ENCODE data around the gene BTBD2. TPM values are rescaled to one million over a fixed set of nuclear protein-coding genes. Genes with fewer than 3 reads are reported as not detected.
A peak's percentile ranks its signal among the peaks of the same experiment; 100 is the strongest.

The BTBD2 gene
- total and polyA plus RNA-seq, 2 of the 13 experiments (the other 11 are each of a cell fraction or from before 2014, with no cell fraction given): 28.1 to 45.3 TPM

- TF ChIP-seq ZBTB37 (CRISPR knock-in tag; IDR thresholded peaks at IDR 0.05) (no peak), SRY (CRISPR knock-in tag; IDR thresholded peaks at IDR 0.05) (0 out of 2 replicates have a peak, but pooled peaks have one; percentile 3), NAIF1 (CRISPR knock-in tag; IDR thresholded peaks at IDR 0.05; ENCODE audit: borderline replicate concordance) (no peak), CBFB (CRISPR knock-in tag; IDR thresholded peaks at IDR 0.05) (0 out of 2 replicates have a peak, but pooled peaks have one; percentile 4), ZNF431 (CRISPR knock-in tag; IDR thresholded peaks at IDR 0.05; ENCODE audit: borderline replicate concordance, low read depth) (no peak), SKI (IDR thresholded peaks at IDR 0.05; ENCODE audit: partially characterized antibody) (peak; percentile 2), HHEX (CRISPR knock-in tag; IDR thresholded peaks at IDR 0.05) (0 out of 2 replicates have a peak, but pooled peaks have one; percentile 14), BCL6 (CRISPR knock-in tag; IDR thresholded peaks at IDR 0.05) (0 out of 2 replicates have a peak, but pooled peaks have one; percentile 21), ZNF281 (CRISPR knock-in tag; IDR thresholded peaks at IDR 0.05; ENCODE audit: borderline replicate concordance) (no peak), HDAC1 (CRISPR knock-in tag; IDR thresholded peaks at IDR 0.05) (no peak), HINFP (CRISPR knock-in tag; IDR thresholded peaks at IDR 0.05; ENCODE audit: low read depth) (0 out of 2 replicates have a peak, but pooled peaks have one; percentile 32), RXRA (CRISPR knock-in tag; IDR thresholded peaks at IDR 0.05) (peak; percentile 38), TIGD3 (CRISPR knock-in tag; IDR thresholded peaks at IDR 0.05; ENCODE audit: borderline replicate concordance) (0 out of 2 replicates have a peak, but pooled peaks have one; percentile 60), ESRRA (CRISPR knock-in tag; IDR thresholded peaks at IDR 0.05; ENCODE audit: low read depth) (peak; percentile 5; the same call in 1 of the 2 replicates), SMAD3 (CRISPR knock-in tag; IDR thresholded peaks at IDR 0.05) (no peak), ZNF430 (CRISPR knock-in tag; IDR thresholded peaks at IDR 0.05) (0 out of 2 replicates have a peak, but pooled peaks have one; percentile 10), MXD3 (CRISPR knock-in tag; IDR thresholded peaks at IDR 0.05) (no peak), ZNF652 (CRISPR knock-in tag; IDR thresholded peaks at IDR 0.05; ENCODE audit: borderline replicate concordance, low read depth) (no peak), NRL (CRISPR knock-in tag; IDR thresholded peaks at IDR 0.05; ENCODE audit: borderline replicate concordance) (peak; percentile 38; the same call in 1 of the 2 replicates), ARHGAP35 (CRISPR knock-in tag; IDR thresholded peaks at IDR 0.05; ENCODE audit: borderline replicate concordance) (0 out of 2 replicates have a peak, but pooled peaks have one; percentile 9)
These were observed 33.6 kb upstream of the BTBD2 start (continued) for GRCh38 chr19:2048959-2049740.

Measured in HepG2 (cell line).